SKM-1 treated with dmso at 0.1 percent for 144 hours (cell line): ENCODE data around the gene CHID1.

Experiments
- DNase-seq: peaks from one replicate; lab custom pipeline; 2025; ENCODE audit not compliant: unreplicated experiment; lab: John Stamatoyannopoulos, UW

The CHID1 gene

GRCh38 chr11:837990-838307 lies 72.7 kb downstream of the CHID1 start:
- DNase-seq: no peak

- no peak for DNase-seq
Measured at GRCh38 chr11:837189-837989, 73.2 kb downstream of the CHID1 start.

DNA sequence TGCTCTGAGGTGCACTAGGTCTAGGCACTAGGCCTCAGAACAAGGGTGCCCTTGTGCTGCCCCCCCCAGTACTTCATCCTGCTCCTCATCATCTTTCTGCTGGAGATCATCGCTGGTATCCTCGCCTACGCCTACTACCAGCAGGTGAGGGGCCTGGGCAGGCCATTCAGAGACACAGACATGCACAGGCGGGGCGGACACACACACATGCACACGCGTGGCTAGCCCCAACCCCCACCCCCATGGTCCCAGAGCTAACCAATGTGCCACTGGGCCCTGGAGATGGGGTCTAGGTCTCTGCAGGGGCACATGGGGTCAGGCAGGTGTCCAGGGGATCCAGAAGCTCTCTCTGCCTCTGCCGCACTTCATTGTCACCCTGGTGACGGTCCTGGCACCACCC lies 73.9 kb downstream of the CHID1 start:
- no peak for DNase-seq

DNA sequence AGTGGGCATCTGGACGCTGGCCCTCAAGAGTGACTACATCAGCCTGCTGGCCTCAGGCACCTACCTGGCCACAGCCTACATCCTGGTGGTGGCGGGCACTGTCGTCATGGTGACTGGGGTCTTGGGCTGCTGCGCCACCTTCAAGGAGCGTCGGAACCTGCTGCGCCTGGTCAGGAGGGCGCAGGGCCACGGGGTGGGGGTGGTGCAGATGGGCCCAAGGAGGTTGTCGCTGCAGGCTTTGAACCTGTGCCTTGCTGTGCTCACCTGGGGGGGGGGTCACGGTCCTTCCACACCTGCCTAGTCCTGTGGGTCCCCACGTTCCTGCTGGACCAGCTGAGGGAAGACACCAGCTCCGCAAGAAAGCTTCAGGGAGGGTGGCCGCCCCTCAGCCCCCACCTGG lies 74.3 kb downstream of the CHID1 start:
- DNase-seq: no peak

GRCh38 chr11:834371-835316 lies 76.0 kb downstream of the CHID1 start:
- no peak for DNase-seq

DNA sequence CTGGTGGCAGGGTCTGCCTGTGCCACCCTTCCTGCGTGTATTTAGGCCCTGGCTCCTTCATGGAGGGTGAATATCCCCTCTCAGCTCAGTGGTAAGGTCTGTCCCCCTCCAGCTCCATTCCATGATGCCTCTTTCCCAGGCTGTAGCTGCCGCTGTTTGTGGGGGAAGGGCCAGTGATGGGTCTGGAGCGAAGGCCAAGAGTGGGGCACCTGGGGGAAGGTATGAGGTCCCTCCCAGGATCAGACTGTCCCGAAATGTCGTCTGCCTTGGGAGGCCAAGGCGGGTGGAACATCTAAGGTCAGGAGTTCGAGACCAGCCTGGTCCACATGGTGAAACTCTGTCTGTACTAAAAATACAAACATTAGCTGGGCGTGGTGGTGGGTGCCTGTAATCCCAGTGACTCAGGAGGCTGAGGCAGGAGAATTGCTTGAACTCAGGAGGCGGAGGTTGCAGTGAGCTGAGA lies 76.7 kb downstream of the CHID1 start:
- no peak for DNase-seq

DNA sequence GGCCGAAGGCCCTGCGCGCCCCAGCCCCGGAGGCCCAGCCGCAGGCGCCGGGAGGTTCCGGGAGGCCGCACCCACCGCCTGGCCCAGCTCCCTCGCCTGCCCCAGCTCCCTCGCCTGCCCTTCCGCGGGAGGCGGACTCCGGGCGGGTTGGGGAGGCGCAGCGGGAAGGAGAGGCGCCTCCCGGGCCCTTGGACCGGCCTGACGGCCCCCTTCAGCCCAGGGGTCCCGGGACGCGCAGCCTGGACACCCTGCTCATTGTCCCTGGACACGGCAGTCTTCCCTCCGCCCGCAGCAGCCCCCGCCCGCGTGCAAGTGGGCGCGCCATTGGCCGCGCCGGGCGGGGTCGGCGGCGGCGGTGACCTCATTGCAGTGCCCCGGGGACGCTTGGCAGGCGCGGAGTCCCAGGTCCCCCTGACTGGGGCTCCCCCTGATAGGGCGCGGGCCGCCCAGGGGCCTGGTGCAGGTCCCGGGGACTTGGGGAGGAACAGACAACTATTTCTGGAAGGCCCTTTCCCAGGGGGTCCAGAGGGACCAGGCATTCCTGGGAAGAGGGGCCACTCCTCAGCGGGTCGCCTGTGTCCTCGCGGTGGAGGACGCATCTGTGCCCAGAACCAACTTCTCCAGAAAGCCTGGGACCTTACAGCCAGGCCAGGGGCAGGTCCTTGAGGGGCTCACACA lies 77.4 kb downstream of the CHID1 start:
- DNase-seq: no peak

DNA sequence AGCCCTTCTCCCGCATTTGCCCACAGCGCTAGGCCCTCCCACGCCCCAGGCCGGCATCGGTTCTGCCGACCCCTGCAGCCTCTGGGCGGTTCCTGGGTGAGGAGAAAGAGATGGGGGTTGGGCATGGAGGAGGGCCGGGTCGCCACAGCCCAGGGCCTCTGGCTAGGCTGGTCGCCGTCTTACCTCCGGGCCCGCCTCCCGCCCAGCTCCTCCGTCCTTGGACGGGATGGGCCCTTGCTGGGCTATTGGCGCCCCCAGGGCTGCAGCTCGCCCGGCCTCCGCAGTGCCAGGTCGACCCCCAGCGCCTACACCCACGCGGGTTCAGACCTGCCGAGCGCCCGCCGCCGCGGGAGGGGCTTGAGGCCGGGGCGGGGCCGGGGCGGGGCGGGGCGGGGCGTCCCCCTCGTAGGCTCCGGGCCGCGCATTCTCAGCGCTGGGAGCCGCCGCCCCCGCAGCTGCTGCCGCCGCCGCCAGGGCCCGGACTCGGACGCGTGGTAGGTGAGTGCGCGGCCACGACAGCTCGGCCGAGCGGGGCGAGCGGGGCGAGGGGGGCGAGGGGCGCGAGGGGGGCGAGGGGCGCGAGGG lies 78.0 kb downstream of the CHID1 start, which contains the start of gene CD151:
Gene CD151 (plus strand): TSS at position 424 of the 585 bp plus-strand sequence. CDS start 3,118 bp downstream, outside the sequence.
- DNase-seq: no peak

- DNase-seq: no peak
Measured at GRCh38 chr11:831961-832528, 78.6 kb downstream of the CHID1 start.

DNA sequence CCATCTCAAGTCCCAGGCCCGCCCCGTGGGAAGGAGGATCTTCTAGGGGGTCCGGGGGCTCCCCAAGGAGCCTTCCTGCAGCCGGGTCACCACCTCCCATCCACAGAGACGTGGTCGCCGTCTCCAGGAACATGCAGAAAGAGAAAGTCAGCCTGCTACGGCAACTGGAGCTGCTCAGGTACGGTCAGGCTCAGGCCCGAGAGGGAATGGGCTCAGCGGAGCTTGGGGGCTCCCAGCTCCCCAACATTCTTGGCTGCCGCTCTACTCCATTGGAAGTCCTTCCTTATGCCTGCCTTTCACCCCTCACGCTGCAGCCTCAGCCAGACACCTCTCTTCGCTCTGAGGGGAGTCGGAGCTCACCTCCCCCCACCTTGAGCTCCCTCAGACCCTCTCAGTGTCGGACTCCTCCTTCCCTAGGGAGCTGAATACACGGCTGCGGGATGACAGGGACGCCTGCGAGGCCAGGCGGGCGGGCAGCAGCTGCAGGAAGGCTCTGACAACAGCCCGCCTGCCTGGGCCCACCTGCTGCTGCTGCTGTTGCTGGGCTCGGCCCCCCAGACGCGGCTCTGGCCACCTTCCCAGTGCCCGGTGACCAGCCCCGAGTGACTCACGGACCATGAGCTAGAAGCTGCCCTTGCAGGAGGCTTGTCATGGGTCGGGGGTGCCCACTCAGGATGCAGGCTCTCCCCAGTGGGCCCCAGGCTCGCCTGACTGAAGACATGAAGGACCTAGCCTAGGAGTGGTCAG lies 79.3 kb downstream of the CHID1 start:
- no peak for DNase-seq

- DNase-seq: no peak
Measured at GRCh38 chr11:830295-831117, 80.1 kb downstream of the CHID1 start.

DNA sequence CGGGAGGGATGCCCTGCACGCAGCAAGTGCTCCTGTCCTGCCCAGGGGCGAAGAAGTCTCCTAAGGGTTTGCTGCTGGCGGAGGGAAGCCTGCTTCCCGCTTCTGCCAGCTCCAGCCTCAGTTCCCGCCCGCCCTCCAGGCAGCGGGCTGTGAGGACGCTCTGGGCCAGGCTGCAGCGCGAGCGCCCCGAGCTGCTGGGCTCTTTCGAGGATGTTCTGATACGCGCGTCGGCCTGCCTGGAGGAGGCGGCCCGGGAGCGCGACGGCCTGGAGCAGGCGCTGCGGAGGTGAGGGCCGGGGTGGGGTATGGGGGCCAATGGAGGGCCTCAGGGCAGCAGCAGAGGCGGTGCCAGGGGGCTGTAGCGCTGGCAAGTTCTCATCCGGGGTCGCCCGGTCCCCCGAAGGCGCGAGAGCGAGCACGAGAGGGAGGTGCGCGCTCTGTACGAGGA lies 80.7 kb downstream of the CHID1 start:
- no peak for DNase-seq

DNA sequence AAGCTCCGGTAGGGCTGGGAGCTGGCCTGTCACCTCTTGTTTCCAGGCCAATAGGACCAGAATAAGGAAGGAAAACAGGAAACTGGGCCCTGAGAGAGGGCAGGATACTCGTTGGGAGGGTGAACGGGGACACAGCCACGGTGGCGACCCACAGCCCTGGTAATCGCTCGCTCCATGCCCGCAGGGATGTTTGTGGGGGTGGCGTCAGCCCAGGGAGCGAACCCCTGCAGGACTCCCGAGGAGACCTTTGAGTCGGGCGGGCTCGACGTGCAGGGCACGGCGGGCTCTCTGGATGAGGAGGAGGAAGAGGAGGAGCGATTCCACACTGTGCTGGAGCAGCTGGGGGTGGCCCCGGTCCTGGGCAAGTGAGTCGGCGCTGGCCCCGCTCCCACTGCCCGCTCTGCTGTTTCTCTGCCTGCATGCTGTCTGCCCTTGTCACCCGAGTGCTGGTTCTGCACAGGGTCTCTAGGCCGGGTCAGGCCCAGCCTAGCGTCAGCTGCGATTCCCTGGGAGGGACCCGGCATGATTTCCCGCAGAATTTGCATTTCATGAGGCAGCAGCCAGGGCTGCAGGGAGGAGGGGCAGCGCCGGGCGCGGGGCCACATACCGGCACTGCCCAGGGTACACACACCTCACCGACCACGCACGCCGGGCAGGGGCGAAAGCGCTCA lies 81.3 kb downstream of the CHID1 start:
- no peak for DNase-seq

GRCh38 chr11:828506-829175 lies 82.0 kb downstream of the CHID1 start:
- DNase-seq: no peak

DNA sequence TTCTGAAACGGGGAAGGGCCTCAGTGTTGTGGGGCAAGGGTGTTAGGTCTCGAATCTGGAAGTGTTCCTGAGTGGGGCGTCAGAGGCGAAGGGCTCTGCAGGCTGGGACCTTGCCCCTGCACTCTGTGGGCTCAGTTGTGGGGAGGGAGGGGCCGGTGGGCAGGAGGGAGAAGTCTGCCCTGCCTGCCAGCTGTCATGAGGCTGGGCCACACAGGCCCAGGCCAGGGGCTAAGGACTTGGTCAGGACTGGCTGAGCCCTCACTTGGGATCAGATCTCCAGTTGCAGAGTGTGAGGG lies 82.8 kb downstream of the CHID1 start, which contains the start of gene CRACR2B:
Gene CRACR2B (plus strand): TSS at position 23 of the 296 bp plus-strand sequence. CDS start 689 bp downstream, outside the sequence.
- no peak for DNase-seq

DNA sequence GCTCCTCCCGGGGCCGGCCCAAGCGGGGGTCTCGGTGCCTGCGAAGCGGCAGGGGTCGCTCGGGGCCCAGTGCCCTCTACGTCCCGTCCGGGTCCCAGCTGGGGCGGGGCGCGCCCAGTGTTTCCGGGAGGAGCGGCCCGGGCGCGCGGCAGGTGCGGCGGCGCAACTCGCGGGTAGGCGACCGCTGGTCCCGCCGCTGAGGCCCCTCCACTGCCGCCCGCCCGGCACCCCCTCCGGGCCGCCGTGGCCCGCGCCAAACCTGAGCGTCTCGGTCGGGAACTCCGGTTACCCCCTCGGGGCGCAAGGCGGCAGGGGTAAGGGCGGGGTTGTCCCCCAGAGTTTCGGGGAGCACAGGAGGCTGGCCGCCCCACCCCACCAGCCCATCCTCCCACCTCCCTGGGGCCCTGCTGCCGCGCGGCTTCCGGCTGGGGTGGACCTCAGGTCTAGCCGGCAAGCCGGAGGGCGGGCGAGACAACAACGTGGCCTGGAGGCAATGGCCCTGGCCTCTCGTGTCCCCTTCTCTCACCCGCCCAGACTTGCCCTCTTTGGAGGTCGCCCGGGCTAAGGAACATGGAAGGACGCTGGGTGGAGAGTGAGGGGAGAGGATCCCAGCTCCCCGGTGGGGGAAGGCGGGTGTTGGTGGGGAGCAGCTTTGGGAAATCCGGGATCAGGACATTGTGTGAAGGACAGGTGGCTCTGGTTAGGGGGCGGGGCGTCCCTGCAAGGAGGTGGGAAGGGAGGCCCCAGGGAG lies 83.3 kb downstream of the CHID1 start:
- DNase-seq: no peak

- DNase-seq: no peak
Measured at GRCh38 chr11:826836-827145, 83.8 kb downstream of the CHID1 start.
